ENCODE data around the gene APAF1. TPM values are rescaled to one million over a fixed set of nuclear protein-coding genes. Genes with fewer than 3 reads are reported as not detected.

The APAF1 gene
- total RNA-seq, 1 donor: 24.1 TPM

DNA sequence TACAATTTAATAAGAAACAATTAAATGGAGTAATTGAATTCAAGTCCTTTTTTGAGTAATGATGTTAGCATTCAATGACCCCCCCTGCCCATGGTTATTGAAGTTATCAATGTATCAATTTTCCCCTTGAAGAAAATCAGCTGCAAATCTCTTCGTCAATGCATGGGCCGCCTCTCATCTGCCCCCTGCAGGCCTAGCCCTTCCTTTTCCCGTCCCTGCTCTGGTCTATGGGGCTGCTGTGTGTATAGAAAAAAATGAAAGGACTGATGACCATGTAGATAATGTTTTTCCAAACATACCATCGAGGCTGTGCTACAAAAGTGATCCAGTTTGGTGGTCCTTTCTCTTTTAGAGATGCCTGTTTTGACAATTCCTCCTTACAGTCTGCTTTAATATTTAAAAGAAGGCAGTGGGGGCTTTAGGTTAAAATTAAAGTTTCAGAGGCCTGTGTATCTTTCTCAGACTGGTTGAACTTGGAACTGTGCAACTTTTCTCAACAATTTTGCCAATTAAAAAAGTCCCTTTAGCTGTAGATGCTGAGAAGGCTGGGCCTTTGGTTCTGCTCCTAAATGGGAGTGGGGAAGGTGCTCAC, 98.4 kb downstream of the APAF1 start:
- H3K4me3 ChIP-seq (ENCODE audit: low read depth, low read length): no peak overlapping the region
- TF ChIP-seq, protein P1, sequence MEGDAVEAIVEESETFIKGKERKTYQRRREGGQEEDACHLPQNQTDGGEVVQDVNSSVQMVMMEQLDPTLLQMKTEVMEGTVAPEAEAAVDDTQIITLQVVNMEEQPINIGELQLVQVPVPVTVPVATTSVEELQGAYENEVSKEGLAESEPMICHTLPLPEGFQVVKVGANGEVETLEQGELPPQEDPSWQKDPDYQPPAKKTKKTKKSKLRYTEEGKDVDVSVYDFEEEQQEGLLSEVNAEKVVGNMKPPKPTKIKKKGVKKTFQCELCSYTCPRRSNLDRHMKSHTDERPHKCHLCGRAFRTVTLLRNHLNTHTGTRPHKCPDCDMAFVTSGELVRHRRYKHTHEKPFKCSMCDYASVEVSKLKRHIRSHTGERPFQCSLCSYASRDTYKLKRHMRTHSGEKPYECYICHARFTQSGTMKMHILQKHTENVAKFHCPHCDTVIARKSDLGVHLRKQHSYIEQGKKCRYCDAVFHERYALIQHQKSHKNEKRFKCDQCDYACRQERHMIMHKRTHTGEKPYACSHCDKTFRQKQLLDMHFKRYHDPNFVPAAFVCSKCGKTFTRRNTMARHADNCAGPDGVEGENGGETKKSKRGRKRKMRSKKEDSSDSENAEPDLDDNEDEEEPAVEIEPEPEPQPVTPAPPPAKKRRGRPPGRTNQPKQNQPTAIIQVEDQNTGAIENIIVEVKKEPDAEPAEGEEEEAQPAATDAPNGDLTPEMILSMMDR (IDR thresholded peaks at IDR 0.05; ENCODE audit: insufficient read depth, low read length): peak; percentile 38
- DNase-seq (ENCODE audit: low read depth): no peak

DNA sequence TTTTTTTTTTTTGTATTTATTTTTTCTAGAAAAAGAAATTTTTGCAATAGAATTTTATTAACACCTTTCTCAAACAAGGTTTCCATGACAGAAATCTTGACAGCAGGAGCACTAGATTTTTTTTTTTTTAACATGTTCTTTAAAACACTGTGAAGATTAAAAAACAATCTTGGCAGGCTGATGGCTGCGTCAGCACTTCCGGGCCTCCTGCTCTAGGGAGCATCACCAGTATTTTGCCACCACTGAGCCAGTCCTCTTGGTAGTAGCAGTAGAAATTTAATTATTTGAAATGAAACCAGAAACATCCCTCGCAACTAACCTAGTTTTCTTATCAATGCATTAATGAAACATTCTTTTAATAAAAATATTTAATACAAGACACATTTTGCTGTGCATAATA, 99.6 kb downstream of the APAF1 start:
- TF ChIP-seq, protein P1 (IDR thresholded peaks at IDR 0.05; ENCODE audit: insufficient read depth, low read length): no peak
- H3K4me3 ChIP-seq (ENCODE audit: low read depth, low read length): no peak overlapping the region
- no peak for DNase-seq (ENCODE audit: low read depth)

DNA sequence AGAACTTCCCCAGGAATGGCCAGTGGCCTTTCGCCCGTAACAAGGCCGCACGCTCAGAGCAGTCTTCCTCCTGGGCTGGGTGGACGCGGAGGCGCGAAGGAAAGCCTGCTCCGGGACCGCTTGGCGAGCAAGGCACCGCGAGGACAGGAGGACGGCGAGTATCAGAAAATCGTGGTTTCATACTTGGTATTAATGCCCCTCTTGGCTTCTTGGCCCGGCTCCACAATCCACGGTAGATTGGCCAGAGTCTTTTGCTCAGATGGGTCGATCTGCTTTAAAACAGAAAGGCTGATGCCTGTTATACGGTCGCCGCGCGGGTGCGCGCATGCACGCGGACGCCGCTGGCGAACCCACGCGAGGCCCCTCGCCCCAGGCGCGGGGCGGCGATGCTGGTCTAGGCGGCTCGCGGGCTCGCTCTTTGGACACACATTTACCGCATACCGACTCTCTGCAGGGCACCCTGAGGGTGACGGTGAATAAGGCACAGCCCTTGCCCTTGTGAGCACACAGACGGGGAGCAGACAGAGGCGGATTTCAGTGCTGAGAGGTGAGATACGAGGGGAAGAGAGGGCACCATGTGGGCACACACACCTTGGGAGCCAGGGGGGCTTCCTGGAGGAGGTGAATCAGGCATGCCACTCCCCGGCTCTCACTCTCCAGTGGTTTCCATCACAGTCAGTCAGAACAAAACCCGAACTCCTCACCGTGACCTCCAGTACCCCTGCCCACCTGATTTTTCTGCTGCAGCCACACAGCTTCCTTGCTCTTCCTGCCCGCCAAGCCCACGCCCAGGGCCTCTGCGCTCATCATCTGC, 100.7 kb downstream of the APAF1 start:
- TF ChIP-seq, protein P1 (IDR thresholded peaks at IDR 0.05; ENCODE audit: insufficient read depth, low read length): no peak
- peak; percentile 27 for DNase-seq (ENCODE audit: low read depth)
- peak overlapping the region; percentile 64 for H3K4me3 ChIP-seq (ENCODE audit: low read depth, low read length)

DNA sequence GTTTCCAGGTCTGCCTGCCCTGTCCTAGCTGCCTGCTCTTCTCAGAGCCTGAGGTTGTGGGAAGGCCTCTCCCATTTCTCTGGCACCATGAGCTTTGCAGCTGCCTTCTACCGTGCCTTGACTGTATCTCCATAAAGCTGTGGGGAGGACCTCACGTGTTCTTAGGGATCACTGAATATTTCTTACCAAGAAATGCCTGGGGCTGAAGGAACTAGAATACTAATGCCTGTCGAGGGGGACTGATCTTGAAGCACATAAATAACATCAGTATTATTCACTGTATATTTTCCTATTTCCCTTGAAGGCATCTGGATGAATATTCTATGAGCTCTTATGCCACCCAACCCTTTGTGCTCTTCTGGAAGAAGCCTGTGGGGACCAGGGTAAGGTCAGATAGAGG, 103.4 kb downstream of the APAF1 start:
- TF ChIP-seq, protein P1 (IDR thresholded peaks at IDR 0.05; ENCODE audit: insufficient read depth, low read length): no peak
- no peak for DNase-seq (ENCODE audit: low read depth)
- no peak overlapping the region for H3K4me3 ChIP-seq (ENCODE audit: low read depth, low read length)

DNA sequence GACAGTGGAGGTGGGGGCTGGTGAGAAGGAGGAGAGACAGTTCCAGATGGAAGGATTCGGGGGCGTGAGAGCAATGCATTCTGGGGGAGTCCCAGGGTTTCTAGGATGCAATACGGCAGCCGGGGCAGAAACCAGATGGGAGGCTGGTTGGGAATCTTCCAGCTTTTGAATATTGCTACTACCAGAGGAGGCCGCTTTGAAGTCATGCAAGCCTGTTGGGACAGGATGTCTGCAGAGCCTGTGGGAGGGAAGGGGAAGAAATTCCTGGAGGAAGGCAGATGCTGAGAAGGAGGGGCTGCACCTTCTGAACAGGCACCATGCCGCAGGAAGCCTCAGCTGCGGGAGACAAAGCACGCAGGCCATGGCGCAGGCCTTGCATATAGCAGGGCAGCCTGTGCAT, 105.4 kb downstream of the APAF1 start:
- TF ChIP-seq, protein P1 (IDR thresholded peaks at IDR 0.05; ENCODE audit: insufficient read depth, low read length): no peak
- H3K4me3 ChIP-seq (ENCODE audit: low read depth, low read length): no peak overlapping the region
- DNase-seq (ENCODE audit: low read depth): no peak

DNA sequence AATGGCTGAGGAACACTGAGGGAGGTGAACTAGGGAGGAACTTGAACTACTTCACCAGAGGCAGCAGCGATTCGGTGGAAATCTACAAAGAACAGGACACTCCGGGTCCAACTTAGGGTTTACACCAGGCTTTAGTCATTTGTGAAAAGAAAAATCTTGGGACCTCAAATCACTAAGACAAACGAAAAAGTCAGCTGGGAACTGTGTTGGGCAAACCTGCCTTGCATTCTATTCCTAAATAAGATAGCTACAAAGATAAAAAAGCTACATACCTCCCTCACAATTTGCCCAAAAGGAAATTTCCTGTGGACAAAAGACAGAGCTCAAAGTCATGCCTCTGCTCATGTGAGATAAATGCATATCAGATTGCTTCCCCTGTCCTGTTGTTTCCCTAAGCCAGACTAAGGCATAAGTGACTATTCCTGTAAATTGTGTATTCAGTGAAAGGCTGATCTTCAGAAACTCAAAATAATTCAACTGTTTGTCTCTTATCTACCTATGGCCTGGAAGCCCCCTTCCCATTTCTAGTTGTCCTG, 106.6 kb downstream of the APAF1 start:
- no peak overlapping the region for H3K4me3 ChIP-seq (ENCODE audit: low read depth, low read length)
- TF ChIP-seq, protein P1 (IDR thresholded peaks at IDR 0.05; ENCODE audit: insufficient read depth, low read length): no peak
- no peak for DNase-seq (ENCODE audit: low read depth)

Measured in fibroblast of the aortic adventitia (primary cell).